Stomach (tissue), 4 donors: Measurements from ENCODE around the gene TMEM164.

Experiments
- EP300 ChIP-seq: sonication (generic); formaldehyde crosslinking; IDR thresholded peaks from one replicate; pipeline ENCODE4 v1.6.1; 2017; ENCODE audit warnings: antibody characterized with exemption
- POLR2A ChIP-seq, 4 donors: fragments of 450-650 bp; IDR thresholded peaks; one replicate each; pipeline ENCODE4 v1.6.1; 2016; ENCODE audit warnings: antibody characterized with exemption in 4 of 4, control low read depth in 2 of 4, mild to moderate bottlenecking in 1 of 4, moderate library complexity in 1 of 4
- TF ChIP-seq, protein P1 (sequence below), 7 experiments: fragments of 450-650 bp in 4 of 7; fragments of 200-600 bp in 3 of 7; sonication (generic) in 3 of 7; IDR thresholded peaks; one replicate each; pipeline ENCODE4 v1.5.1; 2016 to 2019; ENCODE audit warnings: antibody characterized with exemption in 7 of 7, control low read depth in 2 of 7, mild to moderate bottlenecking in 1 of 7

- TF ChIP-seq, protein P1, sequence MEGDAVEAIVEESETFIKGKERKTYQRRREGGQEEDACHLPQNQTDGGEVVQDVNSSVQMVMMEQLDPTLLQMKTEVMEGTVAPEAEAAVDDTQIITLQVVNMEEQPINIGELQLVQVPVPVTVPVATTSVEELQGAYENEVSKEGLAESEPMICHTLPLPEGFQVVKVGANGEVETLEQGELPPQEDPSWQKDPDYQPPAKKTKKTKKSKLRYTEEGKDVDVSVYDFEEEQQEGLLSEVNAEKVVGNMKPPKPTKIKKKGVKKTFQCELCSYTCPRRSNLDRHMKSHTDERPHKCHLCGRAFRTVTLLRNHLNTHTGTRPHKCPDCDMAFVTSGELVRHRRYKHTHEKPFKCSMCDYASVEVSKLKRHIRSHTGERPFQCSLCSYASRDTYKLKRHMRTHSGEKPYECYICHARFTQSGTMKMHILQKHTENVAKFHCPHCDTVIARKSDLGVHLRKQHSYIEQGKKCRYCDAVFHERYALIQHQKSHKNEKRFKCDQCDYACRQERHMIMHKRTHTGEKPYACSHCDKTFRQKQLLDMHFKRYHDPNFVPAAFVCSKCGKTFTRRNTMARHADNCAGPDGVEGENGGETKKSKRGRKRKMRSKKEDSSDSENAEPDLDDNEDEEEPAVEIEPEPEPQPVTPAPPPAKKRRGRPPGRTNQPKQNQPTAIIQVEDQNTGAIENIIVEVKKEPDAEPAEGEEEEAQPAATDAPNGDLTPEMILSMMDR (IDR thresholded peaks at IDR 0.05), result no peak
- TF ChIP-seq EP300 (no peak), POLR2A (IDR thresholded peaks at IDR 0.05) (no peak)
Observed at GRCh38 chrX:110050386-110050785, 47.5 kb downstream of the TMEM164 start.
